HG03342 (cell line): ENCODE results near the gene HTR3D.
A peak's percentile ranks its signal among the peaks of the same experiment; 100 is the strongest.
"Not testable (repeated sequence)": the region's sequence is repeated elsewhere in the genome, so short reads cannot be mapped to it uniquely, and the experiment has no call there.

ENCODE experiments used
- ATAC-seq: cut with Tn5 transposase; IDR thresholded peaks from one replicate; pipeline ENCODE4 v1.9.1; 2021; ENCODE audit warnings: mild to moderate bottlenecking, moderate library complexity; ENCODE audit not compliant: unreplicated experiment

HTR3D gene, protein sequence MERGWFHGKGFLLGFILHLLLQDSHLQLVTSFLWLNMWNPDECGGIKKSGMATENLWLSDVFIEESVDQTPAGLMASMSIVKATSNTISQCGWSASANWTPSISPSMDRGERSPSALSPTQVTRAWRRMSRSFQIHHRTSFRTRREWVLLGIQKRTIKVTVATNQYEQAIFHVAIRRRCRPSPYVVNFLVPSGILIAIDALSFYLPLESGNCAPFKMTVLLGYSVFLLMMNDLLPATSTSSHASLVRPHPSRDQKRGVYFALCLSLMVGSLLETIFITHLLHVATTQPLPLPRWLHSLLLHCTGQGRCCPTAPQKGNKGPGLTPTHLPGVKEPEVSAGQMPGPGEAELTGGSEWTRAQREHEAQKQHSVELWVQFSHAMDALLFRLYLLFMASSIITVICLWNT

DNA sequence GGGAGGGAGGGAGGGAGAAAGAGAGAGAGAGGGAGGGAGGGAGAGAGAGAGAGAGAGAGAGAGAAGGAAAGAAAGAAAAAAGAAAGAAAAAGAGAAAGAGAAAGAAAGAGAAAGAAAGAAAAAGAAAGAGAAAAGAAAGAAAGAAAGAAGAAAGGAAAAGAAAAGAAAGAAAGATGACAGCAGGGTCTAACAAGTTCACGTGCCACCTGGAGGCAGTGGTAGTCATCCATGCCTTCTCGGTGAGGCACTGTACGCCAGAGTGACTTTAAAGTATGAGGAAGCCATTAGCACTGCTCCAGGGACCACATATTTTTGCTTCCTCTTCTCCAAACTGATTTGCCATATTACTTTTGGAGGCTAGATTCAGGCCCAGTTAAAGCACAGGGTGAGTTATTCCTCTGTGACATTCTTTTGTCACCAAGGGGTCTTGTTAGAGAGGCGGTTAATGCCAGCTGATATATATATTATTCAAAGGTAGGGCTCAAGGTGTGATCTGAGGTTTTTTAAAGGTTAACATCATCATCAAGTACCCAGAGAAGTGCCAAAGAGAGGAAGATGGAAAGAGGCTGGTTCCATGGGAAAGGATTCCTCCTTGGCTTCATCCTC is at the start of gene HTR3D:
Gene HTR3D (plus strand): TSS at position 556 of the 606 bp plus-strand sequence. CDS start 0 bp downstream, at position 556.
- ATAC-seq = no peak

DNA sequence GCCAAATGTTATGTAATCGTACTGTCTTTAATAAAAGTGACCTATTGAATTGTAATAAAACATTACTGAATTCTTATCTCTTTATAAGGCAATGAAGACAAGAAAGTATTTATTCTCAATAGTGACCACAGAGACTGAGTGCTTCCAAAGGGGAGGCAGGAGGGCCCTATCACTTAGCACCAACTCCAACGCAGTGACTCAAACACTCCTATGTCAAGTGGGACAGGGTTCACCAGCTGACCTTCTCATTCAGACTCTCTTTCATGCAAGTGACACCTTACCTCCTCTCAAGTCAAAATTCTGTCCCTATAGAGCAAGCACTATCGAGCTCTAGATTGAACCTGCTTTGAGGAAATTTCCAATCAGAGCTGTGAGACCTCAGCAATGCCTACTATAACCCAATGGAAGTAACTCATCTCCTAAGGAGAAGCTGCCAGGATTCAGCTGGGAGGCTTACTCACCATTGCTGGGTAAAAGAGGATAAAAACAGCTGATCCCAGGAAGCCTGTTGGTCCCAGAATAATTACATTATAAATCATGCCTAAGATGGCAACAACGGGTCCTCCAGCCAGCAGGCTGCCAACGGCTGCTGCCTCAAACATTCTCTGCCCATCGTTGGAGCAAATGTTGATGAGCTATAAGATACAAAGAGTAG is 49.4 kb upstream of the HTR3D start:
- ATAC-seq = no peak

DNA sequence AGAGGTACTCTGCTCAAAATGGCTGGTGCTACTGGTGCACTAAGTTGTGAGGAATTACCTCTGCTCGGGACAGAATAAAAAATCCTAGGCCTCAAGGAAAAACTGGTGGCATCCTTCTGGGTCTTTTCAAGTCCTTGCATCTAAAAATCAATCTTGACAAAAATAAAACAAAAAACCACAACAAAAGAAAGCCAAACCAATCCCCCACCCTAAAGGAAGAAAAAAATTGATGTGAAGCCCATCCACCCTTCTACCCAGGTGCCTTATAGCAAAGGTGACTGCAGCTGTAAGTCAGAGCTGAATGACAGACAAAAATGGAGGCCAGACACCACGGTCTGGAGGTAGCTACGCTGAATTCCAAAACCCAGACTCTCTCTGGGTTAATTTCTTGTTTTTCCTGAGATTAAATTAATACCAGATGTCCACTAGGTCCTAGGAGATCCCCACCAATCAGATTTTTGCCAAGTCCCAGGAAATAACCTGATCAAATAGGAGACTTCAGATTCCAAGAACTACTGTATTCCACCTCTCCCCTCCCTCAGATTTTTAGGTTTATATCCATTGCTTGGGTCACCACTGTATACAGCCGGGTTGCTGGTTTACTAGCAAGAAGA is 47.3 kb upstream of the HTR3D start:
- ATAC-seq = no peak

GRCh38 chr3:183984749-183985729 is 46.5 kb upstream of the HTR3D start:
- ATAC-seq = no peak

- ATAC-seq = no peak
These were observed 44.4 kb upstream of the HTR3D start for GRCh38 chr3:183987000-183987600.

- ATAC-seq = no peak
These were observed 43.2 kb upstream of the HTR3D start for GRCh38 chr3:183988216-183988790.

GRCh38 chr3:183991403-183991802 is 40.1 kb upstream of the HTR3D start:
- ATAC-seq = no peak

DNA sequence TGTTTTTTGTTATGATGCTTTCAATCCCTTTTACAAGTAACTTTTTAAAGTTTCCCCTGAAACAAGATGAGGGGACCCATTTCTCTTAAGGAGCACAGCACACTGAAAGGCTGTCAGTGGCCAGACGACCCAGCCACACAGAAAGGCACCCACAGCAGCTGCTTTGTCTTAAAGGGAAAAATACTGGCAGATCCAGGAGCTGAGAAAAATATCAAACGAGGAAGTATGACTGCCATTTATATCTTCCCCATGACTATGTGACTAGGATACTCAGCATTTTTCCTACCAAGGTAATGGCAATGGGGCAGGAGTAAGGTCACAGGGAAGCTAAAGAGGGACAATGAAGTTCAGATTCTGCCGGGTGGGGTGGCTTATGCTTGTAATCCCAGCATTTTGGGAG is 29.8 kb upstream of the HTR3D start:
- no peak for ATAC-seq

DNA sequence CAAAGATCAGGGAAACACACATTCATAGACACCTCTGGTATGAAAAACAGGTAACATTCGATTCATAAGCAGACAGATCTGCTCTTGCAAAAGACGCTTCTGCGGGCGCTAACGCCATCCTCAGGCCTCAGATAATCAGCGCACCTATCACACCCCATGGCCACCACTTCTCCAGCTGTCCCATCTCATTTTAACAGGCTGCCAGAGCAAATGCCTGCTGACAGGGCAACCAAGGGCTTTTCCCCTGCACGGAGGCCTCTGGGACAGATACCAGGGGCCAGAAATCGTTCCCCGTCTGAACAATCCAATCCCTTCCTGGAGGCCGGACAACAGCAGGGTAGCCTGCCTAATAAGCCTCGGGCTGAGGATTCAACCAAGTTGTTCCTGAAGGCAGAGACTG is 29.1 kb upstream of the HTR3D start:
- no peak for ATAC-seq

DNA sequence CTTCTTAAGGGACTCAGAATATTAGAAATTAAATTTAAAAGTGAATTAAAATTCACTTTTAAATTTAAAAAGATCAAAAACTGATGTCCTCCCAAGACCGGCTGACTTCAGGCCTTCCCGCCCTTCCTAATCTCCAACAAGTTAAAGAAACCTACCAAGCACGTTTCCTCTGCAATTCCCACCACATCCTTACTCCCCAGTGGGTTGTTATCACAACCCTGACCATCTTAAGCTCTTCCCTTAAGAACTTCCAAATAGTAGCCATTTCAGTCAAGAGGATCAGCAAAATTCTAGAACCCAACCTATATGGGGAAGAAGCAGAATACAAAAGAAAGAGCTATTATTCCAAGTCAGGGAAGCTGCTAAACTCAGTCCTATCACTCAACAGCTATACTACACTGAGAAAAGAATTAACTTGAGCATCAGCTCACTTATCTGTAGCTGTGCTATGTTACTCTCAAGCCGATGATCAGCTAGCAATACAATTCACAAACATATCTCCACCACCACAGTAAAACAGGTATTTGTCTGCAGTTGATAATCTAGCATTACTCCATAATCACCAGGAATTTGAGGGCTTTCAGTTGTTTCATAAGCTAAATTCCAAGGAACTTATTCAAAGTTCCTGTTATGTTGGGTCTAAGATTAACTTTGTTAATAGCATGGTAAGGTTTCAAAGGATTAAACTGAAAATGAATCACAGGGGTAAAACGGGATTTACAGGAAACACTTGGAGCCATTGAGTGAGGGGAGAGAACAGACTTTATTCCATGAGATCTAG is 28.2 kb upstream of the HTR3D start:
- no peak for ATAC-seq

DNA sequence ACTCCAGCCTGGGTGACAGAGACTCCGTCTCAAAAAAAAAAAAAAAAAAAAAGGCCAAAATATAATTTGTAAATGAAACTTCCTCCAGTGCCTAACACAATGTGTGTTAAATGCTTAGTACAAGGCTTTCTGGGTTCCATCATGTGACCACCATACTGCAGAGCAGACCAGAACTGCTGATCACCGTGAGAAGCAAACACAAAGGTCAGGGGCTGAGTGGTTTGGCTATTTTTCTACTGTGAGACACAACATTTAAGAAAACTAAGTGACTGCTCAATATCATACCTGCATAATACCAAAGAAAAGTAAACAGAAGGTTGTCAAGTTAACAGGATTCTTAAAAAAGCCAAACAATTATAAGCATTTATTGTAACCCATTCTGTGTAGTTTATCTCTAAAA is 27.1 kb upstream of the HTR3D start:
- no peak for ATAC-seq

DNA sequence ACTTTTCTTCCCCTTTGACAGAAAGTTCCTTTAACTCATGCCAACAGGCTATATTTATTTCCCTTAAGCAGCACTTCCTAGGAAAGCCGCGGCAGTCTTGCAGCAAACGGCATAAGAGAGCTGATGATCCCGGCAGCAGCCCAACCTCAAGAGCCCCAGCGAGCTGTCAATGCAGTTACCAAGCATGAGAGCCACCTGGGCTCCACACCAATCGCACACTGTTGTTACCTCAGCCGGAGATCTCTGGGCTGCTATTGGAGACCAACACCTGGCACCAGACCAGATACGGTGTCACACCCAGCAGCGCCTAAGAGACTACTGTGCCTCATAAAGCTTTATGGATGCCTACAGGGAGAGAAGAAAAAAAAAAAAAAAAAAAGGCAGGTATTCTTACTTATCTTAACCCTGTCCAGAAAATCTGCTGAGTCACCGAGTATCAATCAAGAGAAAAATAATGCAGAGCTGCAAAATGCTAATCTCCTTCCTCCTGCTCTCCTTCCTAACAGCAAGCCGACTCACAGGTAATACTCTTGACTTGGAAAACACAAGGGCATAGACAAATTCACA is 25.5 kb upstream of the HTR3D start:
- peak; percentile 85 for ATAC-seq

DNA sequence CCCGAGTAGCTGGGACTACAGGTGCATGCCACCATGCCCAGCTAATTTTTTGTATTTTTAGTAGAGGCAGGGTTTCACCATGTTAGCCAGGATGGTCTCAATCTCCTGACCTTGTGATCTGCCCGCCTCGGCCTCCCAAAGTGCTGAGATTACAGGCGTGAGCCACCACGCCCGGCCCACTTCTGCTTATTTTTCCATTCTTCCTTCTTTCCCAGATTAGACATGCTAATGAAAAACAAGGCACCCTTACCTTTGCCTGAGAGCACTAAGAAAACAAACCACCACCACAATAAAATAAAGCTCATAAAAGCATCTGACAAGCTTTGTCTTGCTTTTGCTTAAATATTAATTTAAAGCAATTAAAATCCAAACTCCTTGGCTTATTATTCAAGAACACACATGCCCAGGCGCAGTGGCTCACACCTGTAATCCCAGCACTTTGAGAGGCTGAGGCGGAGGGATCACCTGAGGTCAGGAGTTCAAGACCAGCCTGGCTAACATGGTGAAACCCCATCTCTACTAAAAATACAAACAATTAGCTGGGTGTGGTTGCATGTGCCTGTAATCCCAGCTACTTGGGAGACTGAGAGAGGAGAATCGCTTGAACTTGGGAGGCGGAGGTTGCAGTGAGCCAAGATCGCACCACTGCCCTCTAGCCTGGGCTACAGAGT is 24.3 kb upstream of the HTR3D start:
- not testable (repeated sequence) for ATAC-seq

DNA sequence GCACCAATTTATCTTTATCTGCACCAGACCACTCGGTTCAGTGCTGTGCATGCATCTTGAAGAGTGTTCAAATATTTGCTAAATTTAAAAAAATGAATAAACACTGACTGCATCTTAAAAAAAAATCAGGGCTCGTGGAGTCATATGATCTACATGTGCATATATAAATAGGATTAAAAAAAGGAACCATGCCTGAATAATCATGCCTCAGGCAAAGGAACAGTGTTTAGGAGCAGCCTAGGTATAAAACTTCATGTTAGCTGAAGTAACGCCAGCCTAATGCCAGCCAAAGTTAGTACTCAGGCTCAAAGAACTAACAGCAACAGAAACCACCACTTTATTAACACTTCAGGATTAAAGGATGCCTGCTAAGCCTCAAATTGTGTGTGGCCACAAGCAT is 23.4 kb upstream of the HTR3D start:
- no peak for ATAC-seq

DNA sequence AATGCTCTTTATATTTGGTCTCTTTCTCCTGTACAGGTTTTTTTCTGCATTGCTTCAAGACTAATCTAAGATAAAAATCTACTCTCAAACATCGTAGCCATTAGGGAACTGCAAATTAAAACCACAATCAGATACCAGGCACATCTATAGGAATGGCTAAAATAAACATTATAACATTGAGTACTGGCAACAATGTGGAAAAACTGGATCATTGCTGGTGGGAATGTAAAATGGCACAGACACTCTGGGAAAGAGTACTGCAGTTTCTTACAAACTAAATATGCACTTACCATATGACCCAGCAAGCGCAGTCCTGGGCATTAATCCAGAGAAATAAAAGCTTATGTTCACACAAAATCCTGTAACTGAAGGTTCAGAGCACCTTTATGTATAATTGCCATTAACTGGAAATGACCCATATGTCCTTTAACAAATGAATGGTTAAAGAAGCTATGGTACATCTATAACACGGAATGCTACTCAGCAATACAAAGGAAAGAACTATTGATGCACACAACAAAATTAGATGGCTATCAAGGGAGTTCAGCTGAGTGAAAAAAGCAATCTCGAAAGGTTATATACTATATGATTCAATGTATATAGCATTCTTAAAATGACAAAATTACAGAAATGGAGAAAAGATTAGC is 20.2 kb upstream of the HTR3D start:
- no peak for ATAC-seq

DNA sequence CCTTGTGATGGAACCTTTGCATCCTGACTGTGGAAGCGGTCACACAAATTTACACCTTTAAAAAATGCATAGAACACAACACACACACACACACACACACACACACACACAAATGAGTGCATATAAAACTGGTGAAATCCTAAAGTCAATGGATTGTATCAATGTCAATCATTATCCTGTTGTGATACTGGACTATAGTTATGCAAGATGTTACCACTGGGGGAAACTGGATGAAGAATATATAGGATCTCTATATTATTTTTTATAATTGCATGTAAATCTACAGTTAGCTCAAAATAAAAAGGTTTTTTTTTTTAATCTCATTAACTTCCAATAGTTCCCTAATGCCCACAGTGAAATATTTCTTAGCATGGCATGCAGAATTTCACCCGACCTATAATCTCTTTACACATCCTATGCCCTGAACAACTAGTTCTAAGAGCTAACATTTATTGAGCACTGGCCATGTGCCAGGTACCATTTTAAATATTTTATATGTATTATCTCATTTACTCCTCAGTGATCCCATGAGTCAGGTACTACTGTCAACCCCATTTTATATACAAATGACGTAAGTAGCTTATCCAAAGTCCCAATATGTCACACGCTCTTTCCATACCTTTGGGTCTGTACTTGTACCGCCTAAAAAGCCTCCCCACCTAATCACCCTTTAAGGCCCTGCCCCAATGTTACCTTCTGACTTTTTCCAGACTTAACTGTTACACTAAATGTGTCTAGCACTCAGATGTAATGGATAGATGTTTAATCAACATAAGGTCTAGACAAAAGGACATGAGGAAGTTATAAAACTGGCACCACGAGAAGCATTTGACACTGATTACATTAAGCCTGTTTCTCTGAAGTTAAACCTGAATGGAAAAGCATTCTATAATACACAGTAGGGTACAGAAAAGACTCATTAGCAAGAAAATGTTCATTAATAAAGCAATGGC is 19.3 kb upstream of the HTR3D start:
- no peak for ATAC-seq
